Mesodermal cell (in vitro differentiated cells): ENCODE data around the gene SPATA17. TPM values are rescaled to one million over a fixed set of nuclear protein-coding genes. Genes with fewer than 3 reads are reported as not detected.
"Not testable (repeated sequence)": the region's sequence is repeated elsewhere in the genome, so short reads cannot be mapped to it uniquely, and the experiment has no call there.

Source experiments
- H3K27ac ChIP-seq: 2 replicates; pipeline ENCODE4 v1.7.0; 2013; ENCODE audit warnings: mild to moderate bottlenecking, low read depth, low read length, moderate library complexity; ENCODE audit not compliant: severe bottlenecking
- H3K36me3 ChIP-seq: 2 replicates; pipeline ENCODE4 v1.7.1; 2013; ENCODE audit warnings: mild to moderate bottlenecking, low read length, moderate library complexity; ENCODE audit not compliant: control insufficient read depth, insufficient read depth
- H3K4me1 ChIP-seq: one replicate; pipeline ENCODE4 v1.7.1; 2013; ENCODE audit warnings: mild to moderate bottlenecking, low read length; ENCODE audit not compliant: insufficient read depth, control insufficient read depth, poor library complexity, severe bottlenecking
- H3K4me3 ChIP-seq: 2 replicates; pipeline ENCODE4 v1.7.0; 2013; ENCODE audit warnings: low read length, control low read depth, mild to moderate bottlenecking; ENCODE audit not compliant: insufficient read depth, poor library complexity, severe bottlenecking; ENCODE audit errors: extremely low read depth
- H3K9me3 ChIP-seq: 2 replicates; pipeline ENCODE4 v1.7.1; 2013; ENCODE audit warnings: mild to moderate bottlenecking, low read length, moderate library complexity; ENCODE audit not compliant: control insufficient read depth
- WGBS, 2 experiments: methylation state at CpG; one replicate each; pipeline ENCODE4 v1.1.5; 2013; ENCODE audit warnings: missing lambda C conversion rate in 2 of 2; ENCODE audit not compliant: insufficient coverage in 2 of 2; 5-methylcytosine and 5-hydroxymethylcytosine counted together
- polyA plus RNA-seq, 2 experiments: library from polyadenylated mRNA; stranded (reverse); fragments of 50-300 nt; gene quantifications; one replicate each; pipeline ENCODE4 v1.2.3, GENCODE V29; 2013

Gene SPATA17, protein sequence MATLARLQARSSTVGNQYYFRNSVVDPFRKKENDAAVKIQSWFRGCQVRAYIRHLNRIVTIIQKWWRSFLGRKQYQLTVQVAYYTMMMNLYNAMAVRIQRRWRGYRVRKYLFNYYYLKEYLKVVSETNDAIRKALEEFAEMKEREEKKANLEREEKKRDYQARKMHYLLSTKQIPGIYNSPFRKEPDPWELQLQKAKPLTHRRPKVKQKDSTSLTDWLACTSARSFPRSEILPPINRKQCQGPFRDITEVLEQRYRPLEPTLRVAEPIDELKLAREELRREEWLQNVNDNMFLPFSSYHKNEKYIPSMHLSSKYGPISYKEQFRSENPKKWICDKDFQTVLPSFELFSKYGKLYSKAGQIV
- polyA plus RNA-seq (2013, experiment 1 of 2) = 0.85 TPM
- polyA plus RNA-seq (2013, experiment 2 of 2) = 1.1 TPM

GRCh38 chr1:217630711-217631591 lies at the start of gene SPATA17, which contains the start of gene GPATCH2:
Gene SPATA17 (plus strand): TSS chr1:217631344. CDS start chr1:217631379, 35 bp downstream.
Gene GPATCH2 (minus strand): TSS chr1:217631090. CDS start chr1:217630971, 119 bp downstream.
- WGBS, 2 experiments = 2% methylated on average over 12 to 25 of the region's 42 CpGs
- Histone ChIP-seq H3K4me1 (no peaks in the 10 kb centered on the region), H3K9me3 (no peaks in the 10 kb centered on the region), H3K27ac (peak within 1 kb of the TSS; percentile 99), H3K36me3 (no peaks in the 10 kb centered on the region), H3K4me3 (peak within 1 kb of the TSS; percentile 82)

DNA sequence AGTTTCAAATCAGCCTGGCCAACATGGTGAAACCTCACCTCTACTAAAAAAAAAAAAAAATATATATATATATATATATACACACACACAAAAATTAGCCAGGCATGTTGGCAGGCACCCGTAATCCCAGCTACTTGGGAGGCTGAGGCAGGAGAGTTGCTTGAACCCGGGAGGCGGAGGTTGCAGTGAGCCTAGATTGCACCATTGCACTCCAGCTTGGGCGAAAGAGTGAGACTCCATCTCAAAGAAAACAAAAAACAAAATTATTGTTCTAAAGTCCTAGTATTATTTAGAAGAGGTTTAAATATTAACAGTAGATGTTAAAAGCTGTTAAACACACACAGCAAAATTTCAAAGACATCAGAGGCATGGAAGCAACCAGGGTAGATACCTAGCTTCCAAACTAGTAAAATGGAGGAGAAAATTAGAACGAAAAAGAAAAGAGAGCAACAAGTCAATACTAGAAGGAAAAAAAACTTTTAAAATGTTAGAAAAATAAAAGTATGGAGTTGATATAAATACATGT lies 46.8 kb upstream of the SPATA17 start:
- not testable (repeated sequence) for H3K4me3 ChIP-seq, H3K36me3 ChIP-seq, H3K27ac ChIP-seq, H3K4me1 ChIP-seq, H3K9me3 ChIP-seq
- 90% methylated on average over 2 of the region's 5 CpGs; no CpG with 5 or more reads in 1 of the 2 experiments for WGBS, 2 experiments

- H3K4me3 ChIP-seq = no peak overlapping the region
- H3K4me1 ChIP-seq = no peaks in the 10 kb centered on the region
- H3K36me3 ChIP-seq = peaks cover 4% of the 10 kb centered on the region
- no peak overlapping the region for H3K27ac ChIP-seq
- H3K9me3 ChIP-seq = no peaks in the 10 kb centered on the region
- no CpG with 5 or more reads among the region's 2 CpGs for WGBS, 2 experiments
Measured at GRCh38 chr1:217585577-217585976, 45.6 kb upstream of the SPATA17 start.

- WGBS, 2 experiments = 86% methylated on average over 1 of the region's 4 CpGs; no CpG with 5 or more reads in 1 of the 2 experiments
- H3K4me1 ChIP-seq = no peaks in the 10 kb centered on the region
Measured at GRCh38 chr1:217586586-217586985, 44.6 kb upstream of the SPATA17 start.

DNA sequence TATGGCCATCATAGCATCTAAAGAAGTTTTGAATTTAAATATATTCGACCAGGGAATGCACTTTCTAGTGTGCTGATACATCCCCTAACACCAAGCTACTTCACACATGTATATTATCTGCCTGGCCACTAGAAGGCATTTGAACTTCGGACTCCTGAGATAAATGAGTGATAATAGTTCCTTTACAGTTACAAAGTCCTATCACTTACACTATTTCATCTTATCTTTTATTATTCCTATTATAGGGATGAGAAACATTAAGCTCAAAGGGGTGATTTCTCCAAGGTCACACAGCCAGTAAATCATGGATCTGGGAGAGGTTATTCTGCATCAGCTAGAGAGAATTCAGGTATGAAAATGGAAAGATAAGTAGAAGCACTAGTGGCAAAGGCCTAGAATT lies 40.5 kb upstream of the SPATA17 start:
- Histone ChIP-seq H3K27ac (no peak overlapping the region), H3K4me1 (no peaks in the 10 kb centered on the region), H3K9me3 (no peaks in the 10 kb centered on the region), H3K36me3 (no peaks in the 10 kb centered on the region), H3K4me3 (no peak overlapping the region)
- no CpG with 5 or more reads among the region's 2 CpGs for WGBS, 2 experiments

More at GRCh38 chr1:217586586-217586985, 44.6 kb upstream of the SPATA17 start:
- Histone ChIP-seq H3K27ac (no peak overlapping the region), H3K4me3 (no peak overlapping the region), H3K9me3 (no peaks in the 10 kb centered on the region), H3K36me3 (peaks cover 4% of the 10 kb centered on the region)

DNA sequence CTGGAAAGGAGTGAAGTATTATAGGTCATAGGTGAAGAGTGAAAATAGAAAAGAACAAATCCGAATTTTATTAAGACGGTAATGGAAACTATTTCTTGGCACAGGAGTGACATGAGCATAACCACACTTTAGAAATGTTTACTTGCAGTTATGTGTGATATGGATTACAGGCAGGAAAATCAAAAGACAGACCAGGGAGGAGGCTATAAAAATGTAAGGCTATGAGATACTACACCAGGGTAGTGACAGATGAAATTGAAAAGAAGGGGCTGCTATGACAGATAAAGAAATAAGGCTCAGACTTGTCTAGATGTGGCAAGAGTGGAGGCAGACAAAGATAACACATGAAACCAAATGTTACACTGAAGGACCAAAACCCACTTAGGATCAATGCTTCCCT lies 32.0 kb upstream of the SPATA17 start:
- Histone ChIP-seq H3K27ac (no peak overlapping the region), H3K36me3 (peaks cover 9% of the 10 kb centered on the region), H3K4me3 (no peak overlapping the region), H3K4me1 (no peaks in the 10 kb centered on the region), H3K9me3 (no peaks in the 10 kb centered on the region)
- 85% methylated on average over 2 of the region's 2 CpGs; no CpG with 5 or more reads in 1 of the 2 experiments for WGBS, 2 experiments

- Histone ChIP-seq H3K27ac (no peak overlapping the region), H3K9me3 (no peaks in the 10 kb centered on the region), H3K4me3 (no peak overlapping the region), H3K4me1 (no peaks in the 10 kb centered on the region), H3K36me3 (peaks cover 13% of the 10 kb centered on the region)
Measured at GRCh38 chr1:217602380-217602779, 28.8 kb upstream of the SPATA17 start.

- no peak overlapping the region for H3K27ac ChIP-seq
- WGBS, 2 experiments = 100% methylated on average over 1 of the region's 1 CpG; no CpG with 5 or more reads in 1 of the 2 experiments
- H3K4me3 ChIP-seq = no peak overlapping the region
- H3K36me3 ChIP-seq = peaks cover 21% of the 10 kb centered on the region
- H3K9me3 ChIP-seq = no peaks in the 10 kb centered on the region
- no peaks in the 10 kb centered on the region for H3K4me1 ChIP-seq
Measured at GRCh38 chr1:217605390-217605789, 25.8 kb upstream of the SPATA17 start.

DNA sequence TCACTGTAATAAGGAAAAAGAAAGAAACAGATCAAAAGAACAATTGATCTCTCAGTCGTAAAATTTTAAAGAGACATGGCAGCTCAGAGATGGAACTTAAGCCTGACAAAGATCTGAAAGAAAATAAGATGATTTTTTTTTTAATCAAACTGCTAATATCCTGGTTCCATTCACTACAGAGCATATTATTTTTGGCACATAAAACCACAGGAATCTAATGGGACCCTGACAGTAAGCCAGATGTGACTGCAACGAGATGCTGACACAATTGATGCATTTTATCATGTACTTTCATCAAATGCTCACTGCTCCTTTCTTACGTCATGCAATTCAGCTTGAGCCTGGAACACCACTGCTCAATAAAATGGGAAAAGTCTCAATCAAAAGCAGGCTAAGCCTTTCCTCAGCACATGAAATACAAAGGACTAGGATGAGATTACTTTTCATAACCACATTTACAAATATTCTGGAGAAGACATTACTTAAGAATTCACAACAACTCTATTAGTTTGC lies 16.9 kb upstream of the SPATA17 start:
- peaks cover 23% of the 10 kb centered on the region for H3K36me3 ChIP-seq
- no peak overlapping the region for H3K27ac ChIP-seq
- WGBS, 2 experiments = 93 to 94% methylated on average over 2 of the region's 3 CpGs
- H3K4me1 ChIP-seq = no peaks in the 10 kb centered on the region
- H3K4me3 ChIP-seq = no peak overlapping the region
- H3K9me3 ChIP-seq = no peaks in the 10 kb centered on the region

GRCh38 chr1:217617126-217617525 lies 14.0 kb upstream of the SPATA17 start:
- Histone ChIP-seq H3K36me3 (peaks cover 15% of the 10 kb centered on the region), H3K27ac (no peak overlapping the region), H3K4me3 (no peak overlapping the region), H3K9me3 (no peaks in the 10 kb centered on the region), H3K4me1 (no peaks in the 10 kb centered on the region)
- 100% methylated on average over 1 of the region's 1 CpG for WGBS, 2 experiments
